ENCODE data around the gene PNPLA5.

PNPLA5 gene

GRCh38 chr22:43853328-43853931 is 38.4 kb downstream of the PNPLA5 start:
- DNase-seq, result no peak

DNA sequence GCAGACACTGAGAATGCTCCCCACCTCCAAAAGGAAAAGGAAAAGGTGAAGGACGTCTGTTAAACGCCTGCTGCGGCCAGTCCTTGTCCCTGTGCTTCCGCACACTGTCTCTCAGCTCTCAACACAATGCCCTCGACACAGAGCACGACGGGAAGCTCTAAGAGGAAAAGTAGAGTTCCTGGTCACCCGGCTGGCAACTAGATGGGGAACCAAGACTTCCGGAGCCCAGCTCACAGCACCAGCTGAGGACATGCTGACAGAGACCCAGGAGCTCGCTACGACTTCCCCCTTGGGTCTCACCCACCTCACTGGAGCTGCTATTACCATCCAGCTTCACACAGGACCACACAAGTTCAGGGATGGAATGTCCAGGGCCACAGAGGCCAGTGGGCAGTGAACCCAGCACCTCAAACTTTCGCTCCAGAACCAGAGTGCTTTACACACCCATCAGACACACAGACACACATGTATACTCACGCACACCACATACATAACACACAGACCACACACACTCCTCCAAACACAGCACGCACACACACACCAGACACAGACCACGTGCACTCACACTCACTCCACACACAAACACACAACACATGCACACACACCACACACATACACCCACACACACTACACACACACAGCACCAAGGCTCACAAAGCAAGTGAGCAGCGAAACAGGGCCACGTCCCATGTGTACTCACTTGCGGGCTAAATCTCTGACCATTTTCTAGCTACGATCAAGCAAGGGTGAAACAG is 39.1 kb downstream of the PNPLA5 start:
- DNase-seq, result no peak

DNA sequence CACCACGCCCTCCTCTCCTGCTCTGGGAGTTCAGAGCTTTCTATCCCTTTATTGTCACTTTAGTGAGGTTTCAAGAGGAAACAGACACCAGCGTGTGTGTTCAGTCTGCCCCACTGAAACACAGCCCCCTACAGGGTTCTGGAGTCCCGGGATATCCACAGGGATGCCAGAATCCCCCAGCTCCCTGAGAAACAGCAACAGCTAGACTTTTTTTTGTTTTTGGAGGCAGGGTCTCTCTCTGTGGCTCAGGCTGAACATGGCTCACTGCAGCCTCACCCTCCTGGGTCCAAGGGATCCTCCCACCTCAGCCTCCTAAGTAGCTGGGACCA is 39.9 kb downstream of the PNPLA5 start:
- no peak for DNase-seq

- no peak for DNase-seq
These were observed 40.5 kb downstream of the PNPLA5 start for GRCh38 chr22:43851058-43851978.

DNA sequence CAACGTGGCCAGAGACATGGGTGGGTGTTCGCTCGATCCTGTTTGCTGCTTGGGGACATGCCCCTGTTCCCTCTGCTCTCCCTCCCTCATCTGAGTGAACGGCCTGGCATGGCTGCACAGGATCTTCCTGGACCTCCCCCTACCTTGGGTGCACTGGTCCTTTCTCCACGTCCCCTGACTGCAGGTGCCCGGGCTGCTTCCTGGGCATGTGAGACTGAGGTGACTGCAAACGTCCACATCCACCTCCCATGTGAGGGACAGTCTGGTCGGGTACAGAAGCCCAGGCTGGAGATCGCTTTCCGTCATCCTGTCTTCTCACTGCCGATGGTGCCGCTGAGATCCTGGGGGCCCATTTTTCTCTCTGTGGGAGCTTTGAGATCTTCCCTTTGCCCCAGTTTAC is 41.3 kb downstream of the PNPLA5 start:
- DNase-seq, result no peak

DNA sequence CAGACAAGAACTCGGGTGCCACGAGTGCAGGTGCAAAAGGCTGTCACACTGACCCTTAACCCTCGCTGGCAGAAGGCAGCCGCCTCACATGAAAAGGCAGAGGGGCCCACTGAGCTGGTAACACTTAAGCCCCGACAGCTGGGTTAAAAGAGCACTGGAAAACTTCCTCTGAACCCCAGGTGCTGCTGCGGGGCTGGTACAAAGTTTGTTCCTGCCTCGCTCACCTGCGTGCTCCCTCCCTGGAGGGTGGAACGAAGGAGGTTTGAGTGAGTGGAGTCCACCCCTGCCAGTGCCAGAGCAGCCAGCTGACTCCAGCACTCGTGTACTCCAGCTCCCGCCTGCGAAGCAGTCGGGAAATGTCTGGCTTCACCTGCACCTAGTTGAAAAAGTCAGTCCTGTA is 42.1 kb downstream of the PNPLA5 start:
- DNase-seq, result no peak

DNA sequence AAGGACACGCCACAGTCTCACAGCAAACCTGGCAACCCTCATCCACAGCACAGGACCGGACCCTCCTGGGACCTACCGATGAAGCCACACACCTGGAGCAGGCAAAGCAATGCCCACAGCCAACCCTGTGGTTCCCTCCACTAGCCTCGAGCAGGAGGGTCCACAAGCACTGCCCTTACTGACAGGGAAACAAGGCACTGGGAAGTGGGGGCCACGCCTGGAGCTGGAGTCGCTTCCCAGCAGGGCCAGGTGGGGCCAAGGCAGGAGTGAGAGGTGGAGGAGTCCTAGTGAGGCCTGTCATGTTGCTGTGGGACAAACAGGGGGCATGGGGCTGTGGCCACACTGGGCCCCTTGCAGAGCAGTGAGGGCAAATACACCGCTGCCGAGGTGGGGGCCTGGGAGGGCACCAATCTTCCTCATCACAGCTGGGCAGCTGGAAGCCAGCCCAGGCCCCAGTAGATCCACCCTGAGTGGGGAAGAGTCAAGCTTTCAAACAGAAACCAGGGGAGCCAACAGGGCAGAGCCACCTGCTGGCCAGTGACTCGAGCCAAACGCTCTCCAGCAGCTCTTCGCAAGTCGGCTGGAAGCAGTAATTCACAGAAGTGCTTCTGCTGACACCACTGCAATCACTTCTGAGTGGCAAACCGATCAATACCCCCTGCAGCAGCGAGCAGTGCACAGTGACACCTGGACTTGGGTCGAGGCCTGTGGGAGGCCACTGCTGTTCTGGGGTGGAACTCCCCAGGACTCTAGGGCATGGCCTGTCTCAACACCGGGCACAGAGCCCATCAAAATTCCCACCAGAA is 43.2 kb downstream of the PNPLA5 start:
- DNase-seq, result peak; percentile 68

DNA sequence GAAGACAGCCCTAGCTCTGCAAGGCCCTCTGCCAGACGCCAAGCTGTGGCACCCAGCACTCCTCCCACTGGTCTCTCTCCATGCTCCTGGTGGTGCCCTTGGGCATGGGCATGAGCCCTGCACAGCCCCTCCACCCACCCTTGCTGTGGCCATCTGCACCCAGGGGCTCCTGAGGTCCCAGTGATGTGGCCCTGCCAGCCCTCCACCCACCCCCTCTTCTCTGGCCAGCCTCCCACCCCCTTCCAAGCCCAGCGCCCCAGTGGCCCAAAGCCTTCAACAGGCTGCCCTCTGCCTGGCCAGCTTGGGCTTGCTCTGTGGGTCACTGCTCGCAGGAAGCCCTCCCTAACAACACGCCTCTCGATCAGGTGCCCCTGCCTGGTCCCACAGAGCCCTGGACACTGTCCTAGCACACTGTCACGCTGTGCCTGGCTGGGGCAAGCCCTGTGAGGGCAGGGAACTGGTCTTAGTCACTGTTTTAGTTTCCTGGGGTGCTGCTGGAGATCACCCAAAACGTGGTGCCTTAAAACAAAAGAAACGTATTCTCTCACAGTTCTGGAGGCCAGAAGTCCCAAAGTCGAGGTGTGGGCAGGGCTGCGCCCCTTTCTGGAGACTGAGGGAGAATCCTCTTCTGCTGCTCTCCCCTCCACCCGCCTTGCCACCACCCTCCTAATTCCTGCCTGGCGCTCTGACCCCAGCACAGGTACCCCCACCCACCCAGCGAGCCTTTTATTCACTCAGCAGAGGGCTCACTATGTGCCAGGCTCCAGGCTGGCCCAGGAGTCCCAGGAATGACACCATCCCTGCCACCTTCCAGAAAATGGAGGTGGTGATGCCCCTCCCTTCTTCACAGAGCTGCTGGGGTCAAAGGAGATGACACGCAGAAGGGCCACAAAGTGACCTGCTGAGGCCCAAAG is 44.2 kb downstream of the PNPLA5 start:
- no peak for DNase-seq

GRCh38 chr22:43846966-43847365 is 44.8 kb downstream of the PNPLA5 start:
- no peak for DNase-seq

DNA sequence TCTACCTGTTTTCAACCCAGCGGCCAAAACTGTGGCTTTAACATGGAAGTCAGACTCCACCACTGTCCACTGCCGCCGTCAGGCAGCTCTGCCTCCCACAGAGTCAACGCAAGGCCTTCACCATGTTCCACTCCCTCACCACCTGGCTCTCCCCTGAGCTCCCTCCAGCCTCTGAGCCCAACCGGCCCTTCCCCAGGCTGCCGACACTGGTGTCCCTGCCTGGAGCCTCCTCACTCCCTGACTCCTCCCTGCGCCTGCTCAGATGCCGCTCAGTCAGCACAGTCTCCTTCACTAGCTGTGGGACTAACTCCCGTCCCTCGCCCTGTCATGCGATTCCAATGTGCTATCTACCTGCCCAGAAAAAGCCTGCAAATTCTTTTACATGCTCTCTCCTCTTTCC is 45.8 kb downstream of the PNPLA5 start:
- no peak for DNase-seq

- DNase-seq, result no peak
These were observed 47.0 kb downstream of the PNPLA5 start for GRCh38 chr22:43844560-43845545.

DNA sequence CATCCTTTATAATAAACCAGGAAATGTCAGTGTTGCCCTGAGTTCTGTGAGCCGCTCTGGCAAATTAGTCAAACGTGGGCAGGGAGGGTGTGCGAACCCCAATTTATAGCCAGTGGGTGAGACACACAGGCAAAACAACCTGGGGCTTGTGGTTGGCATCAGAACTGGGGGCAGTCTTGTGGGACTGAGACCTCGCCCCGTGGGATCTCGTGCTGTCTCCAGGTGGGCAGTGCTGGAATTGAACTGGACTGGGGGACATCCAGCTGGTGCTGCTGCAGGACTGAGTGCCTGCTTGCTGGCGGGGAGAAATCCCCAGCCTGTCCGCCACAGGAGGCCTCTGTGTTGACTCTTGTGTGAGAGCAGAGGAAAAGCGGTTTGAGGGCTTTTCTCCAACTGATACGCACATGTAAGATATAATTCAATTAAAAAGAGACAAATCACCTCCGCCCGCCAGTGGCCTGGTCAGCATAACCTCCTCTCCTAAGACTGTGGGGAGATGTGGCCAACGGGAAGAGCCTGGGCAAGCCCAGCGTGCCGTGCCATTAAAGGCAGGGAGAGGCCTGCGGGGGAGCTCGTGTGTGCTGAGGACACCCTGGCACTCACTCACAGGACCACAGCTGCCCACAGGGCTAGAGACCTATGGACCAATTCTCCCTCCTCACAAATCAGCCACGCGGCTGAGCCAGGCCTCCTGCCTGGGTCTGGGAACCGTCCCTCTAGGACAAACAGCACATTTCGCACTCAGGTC is 47.9 kb downstream of the PNPLA5 start:
- DNase-seq, result no peak

DNA sequence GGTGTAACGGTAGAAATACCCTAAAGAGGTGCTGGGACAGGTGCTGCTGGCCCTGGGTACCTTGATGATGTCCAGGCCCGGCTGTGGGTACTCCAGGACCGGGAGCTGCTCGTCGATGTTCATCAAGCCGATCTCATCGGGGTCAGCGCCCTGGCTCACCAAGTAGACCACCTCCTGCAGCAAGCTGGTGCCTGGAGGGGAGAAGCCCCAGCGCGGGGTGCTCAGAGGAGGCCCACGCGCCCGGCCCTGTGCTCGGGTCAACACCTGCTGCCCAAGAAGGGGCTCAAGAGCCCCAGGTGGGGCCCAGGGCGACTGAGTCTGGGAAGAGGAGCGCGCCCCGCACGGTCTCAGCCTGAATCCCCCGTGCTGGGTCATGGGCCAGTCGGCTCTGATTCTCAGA is 50.1 kb downstream of the PNPLA5 start:
- DNase-seq, result no peak

DNA sequence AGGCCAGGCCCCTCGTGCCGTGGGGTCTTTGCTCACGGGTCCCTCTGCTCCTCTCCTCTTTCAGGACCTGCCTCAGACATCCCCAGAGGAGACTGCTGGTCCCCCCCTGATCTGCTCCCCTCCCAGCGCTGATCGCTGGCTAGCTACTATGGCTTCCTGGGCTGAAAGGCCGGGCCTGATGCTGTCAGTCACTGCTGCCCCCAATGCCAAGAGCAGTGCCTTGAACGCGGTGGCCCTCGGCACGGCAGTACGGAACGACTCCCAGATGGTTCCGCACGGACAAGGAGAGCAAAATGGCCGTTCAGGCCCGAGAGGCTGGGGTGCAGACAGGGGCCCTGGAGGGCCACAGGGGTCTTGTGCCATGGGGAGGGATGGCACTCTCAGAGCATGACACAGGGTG is 51.0 kb downstream of the PNPLA5 start:
- no peak for DNase-seq

- DNase-seq, result no peak
These were observed 51.4 kb downstream of the PNPLA5 start for GRCh38 chr22:43840431-43840830.

DNA sequence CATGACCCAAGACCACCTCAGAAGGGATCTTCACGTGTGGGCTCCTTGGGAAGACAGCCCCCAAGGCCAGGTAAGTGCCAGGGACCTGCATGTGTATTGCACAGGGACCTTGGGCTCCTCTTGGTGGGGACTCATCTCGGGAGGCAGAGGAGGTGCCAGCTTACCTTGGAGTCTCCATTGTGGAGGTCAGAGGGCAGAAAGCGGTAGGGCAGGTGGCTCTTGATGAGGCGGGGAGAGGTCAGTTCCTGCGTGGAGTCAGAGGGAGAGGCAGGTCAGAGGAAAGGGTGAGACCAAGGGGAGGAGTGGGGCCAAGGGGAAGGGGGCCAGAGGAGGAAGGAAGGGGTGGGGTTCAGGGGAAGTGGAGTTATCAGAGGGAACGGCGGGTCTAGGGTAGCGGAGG is 52.0 kb downstream of the PNPLA5 start:
- DNase-seq, result no peak

GRCh38 chr22:43838571-43839307 is 53.1 kb downstream of the PNPLA5 start:
- DNase-seq, result no peak

DNA sequence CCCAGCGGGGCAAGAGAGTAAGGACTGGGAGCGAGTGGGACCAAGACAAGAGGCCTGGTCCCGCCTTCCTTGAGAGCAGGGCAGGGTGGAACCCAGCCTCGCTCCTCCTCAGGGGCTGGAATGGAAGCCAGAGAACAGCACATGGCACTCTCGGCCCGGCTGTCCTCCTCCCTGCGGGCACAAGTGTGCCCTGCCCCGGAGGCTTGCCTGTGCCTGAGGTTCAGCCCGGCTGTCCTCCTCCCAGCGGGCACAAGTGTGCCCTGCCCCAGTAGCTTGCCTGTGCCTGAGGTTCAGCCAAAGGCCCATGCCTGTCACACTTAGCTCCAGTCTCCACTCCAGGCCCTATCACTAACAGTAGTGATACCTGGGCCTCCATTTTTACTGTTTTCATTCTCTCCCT is 53.7 kb downstream of the PNPLA5 start:
- no peak for DNase-seq

DNA sequence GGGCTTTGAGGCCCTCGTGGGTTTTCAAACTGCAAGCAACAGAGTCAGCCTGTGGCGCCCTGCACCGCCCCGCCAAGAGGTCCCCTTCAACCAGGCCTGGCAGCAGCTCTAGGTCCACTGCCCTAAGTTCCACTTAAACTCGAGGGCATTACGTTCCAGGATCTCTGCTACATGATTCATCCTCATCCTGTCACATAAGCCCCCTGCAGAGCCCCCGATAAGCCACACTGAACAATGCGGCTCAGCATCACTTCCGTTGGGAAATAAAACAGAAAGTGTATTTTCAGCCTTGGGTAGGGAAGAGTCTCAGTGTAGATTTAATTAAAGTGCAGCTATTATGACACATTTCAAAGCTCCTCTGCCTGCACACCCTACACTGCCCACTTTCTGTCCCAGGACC is 54.1 kb downstream of the PNPLA5 start:
- DNase-seq, result no peak
